Fibroblast of the aortic adventitia (primary cell): ENCODE measurements around the gene CYP17A1. TPM values are rescaled to one million over a fixed set of nuclear protein-coding genes. Genes with fewer than 3 reads are reported as not detected.

Source experiments
- DNase-seq: peaks from one replicate; pipeline ENCODE4 v3.0.0-alpha.2; 2010; ENCODE audit warnings: low read depth
- H3K4me3 ChIP-seq: 2 replicates; pipeline ENCODE4 v1.5.1; 2011; ENCODE audit warnings: low read depth, mild to moderate bottlenecking, control low read depth, low read length, moderate library complexity
- total RNA-seq: library from RNA; depleted of rRNA; stranded (reverse); fragments of >200 nt; gene quantifications from 2 replicates; pipeline ENCODE4 v1.2.3, GENCODE V29; 2012; ENCODE audit warnings: low replicate concordance
- TF ChIP-seq, protein P1 (sequence below): IDR thresholded peaks from 2 replicates; pipeline ENCODE4 v1.5.1; 2011; ENCODE audit warnings: mild to moderate bottlenecking, low read length, control low read depth, inconsistent platforms; ENCODE audit not compliant: insufficient read depth

CYP17A1 gene
- total RNA-seq, 1 donor = not detected

GRCh38 chr10:102795453-102796406, 41.5 kb downstream of the CYP17A1 start:
- no peak for DNase-seq
- TF ChIP-seq, protein P1, sequence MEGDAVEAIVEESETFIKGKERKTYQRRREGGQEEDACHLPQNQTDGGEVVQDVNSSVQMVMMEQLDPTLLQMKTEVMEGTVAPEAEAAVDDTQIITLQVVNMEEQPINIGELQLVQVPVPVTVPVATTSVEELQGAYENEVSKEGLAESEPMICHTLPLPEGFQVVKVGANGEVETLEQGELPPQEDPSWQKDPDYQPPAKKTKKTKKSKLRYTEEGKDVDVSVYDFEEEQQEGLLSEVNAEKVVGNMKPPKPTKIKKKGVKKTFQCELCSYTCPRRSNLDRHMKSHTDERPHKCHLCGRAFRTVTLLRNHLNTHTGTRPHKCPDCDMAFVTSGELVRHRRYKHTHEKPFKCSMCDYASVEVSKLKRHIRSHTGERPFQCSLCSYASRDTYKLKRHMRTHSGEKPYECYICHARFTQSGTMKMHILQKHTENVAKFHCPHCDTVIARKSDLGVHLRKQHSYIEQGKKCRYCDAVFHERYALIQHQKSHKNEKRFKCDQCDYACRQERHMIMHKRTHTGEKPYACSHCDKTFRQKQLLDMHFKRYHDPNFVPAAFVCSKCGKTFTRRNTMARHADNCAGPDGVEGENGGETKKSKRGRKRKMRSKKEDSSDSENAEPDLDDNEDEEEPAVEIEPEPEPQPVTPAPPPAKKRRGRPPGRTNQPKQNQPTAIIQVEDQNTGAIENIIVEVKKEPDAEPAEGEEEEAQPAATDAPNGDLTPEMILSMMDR = no peak
- no peak overlapping the region for H3K4me3 ChIP-seq

GRCh38 chr10:102791754-102792395, 45.3 kb downstream of the CYP17A1 start:
- no peak overlapping the region for H3K4me3 ChIP-seq
- TF ChIP-seq, protein P1 = no peak
- DNase-seq = no peak

- no peak for DNase-seq
Observed at GRCh38 chr10:102785818-102786217, 51.4 kb downstream of the CYP17A1 start.

DNA sequence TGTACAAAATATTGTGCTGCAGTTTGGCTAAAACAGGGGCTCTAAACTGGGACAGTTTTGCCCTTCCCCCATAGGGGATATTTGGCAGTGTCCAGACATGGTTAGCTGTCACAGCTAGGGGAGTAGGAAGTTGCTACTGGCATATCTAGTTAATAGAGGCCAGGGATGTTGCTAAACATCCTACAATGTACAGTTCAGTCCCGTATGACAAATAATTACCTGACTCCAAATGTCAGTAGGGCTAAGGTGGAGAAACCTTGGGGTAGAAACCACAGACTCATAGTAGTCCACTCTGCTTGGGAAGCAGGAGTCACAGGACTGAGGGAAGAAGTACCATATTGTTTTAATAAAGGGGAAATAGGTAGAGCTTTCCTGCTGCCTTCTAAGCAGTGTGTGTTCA, 53.6 kb downstream of the CYP17A1 start:
- TF ChIP-seq, protein P1 = no peak
- H3K4me3 ChIP-seq = peak overlapping the region; percentile 45
- no peak for DNase-seq

More at GRCh38 chr10:102785818-102786217, 51.4 kb downstream of the CYP17A1 start:
- TF ChIP-seq, protein P1 = no peak
- H3K4me3 ChIP-seq = no peak overlapping the region

DNA sequence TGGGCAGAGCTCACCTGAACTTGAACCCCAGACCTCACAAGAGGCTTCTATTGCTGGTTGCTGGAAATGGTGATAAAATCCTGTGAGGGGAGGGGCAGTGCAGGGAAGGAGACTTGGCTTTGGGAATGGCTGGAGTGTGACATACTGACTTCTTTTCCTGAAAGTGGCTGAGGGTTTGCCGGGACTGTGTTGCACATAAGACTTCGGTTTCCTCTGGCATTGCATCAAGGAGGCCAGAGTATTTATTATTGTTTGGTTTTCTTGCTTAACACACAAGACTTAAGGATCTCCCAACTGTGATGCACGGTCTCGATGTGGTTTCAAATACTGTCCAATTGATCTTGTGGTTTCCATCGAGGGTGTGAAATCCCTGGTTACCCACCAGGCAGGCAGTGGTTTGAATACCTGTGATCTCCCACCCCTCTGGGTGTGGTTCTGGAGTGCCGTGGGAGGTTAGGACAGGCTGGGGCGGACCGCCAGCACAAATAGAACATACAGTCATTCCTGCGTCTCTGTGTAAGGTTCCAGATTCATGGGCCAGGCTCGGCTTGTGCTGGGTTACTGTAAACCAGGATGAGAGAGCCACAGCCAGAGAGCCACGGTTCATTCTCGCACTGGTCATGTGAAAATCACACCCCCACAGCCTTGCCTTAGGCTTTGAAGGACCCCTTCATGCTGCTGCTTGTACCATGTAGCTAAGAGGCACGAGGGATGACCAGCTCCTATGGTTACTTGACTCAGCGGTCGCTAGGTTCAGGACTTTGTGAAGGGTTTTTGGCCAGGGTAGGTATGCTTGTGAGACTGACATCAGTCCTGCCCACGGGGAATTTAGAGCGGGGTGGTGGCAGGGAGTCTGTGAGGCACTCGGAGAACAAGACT, 54.3 kb downstream of the CYP17A1 start:
- peak; percentile 98 for DNase-seq
- H3K4me3 ChIP-seq = peak overlapping the region; percentile 45

More for the DNA sequence above, 54.3 kb downstream of the CYP17A1 start:
- TF ChIP-seq, protein P1 = no peak
